T-helper 1 cell treated with Interleukin-12 subunit alpha and Interleukin-12 subunit beta and Interleukin-4 antibody, amounts not matched to agents 30 μg/mL and 1 μg/mL, for 36 hours (primary cell): ENCODE measurements around the gene FAM81B.
"Not testable (repeated sequence)": the region's sequence is repeated elsewhere in the genome, so short reads cannot be mapped to it uniquely, and the experiment has no call there.

Source experiments
- H3K27ac Mint-ChIP-seq: one replicate; pipeline ENCODE4 v1.8.0; 2021; ENCODE audit warnings: mild to moderate bottlenecking, mixed read lengths
- H3K27me3 Mint-ChIP-seq: one replicate; pipeline ENCODE4 v1.8.0; 2021; ENCODE audit warnings: low read depth, mixed read lengths
- H3K36me3 Mint-ChIP-seq: one replicate; pipeline ENCODE4 v1.8.0; 2021; ENCODE audit warnings: low read depth, mixed read lengths
- H3K4me1 Mint-ChIP-seq: one replicate; pipeline ENCODE4 v1.8.0; 2021; ENCODE audit warnings: low read depth, mixed read lengths
- H3K4me3 Mint-ChIP-seq: one replicate; pipeline ENCODE4 v1.8.0; 2021; ENCODE audit warnings: mild to moderate bottlenecking, moderate library complexity, mixed read lengths
- H3K9me3 Mint-ChIP-seq: one replicate; pipeline ENCODE4 v1.8.0; 2021; ENCODE audit warnings: mixed read lengths

FAM81B gene

GRCh38 chr5:95390812-95391492 lies at the start of gene FAM81B:
Gene FAM81B, plus strand, starts transcription at chr5:95391366. Its CDS starts 24 bp downstream, at chr5:95391390.
- Mint-ChIP-seq H3K4me3 (no peak within 1 kb of the TSS), H3K27ac (no peak within 1 kb of the TSS), H3K36me3 (no peaks in the 10 kb centered on the region), H3K27me3 (no peaks in the 10 kb centered on the region), H3K9me3 (no peaks in the 10 kb centered on the region), H3K4me1 (no peaks in the 10 kb centered on the region)

GRCh38 chr5:95341444-95341843 lies 49.7 kb upstream of the FAM81B start:
- H3K9me3 Mint-ChIP-seq: peaks cover 15% of the 10 kb centered on the region
- not testable (repeated sequence) for H3K36me3 Mint-ChIP-seq, H3K4me3 Mint-ChIP-seq, H3K27ac Mint-ChIP-seq, H3K27me3 Mint-ChIP-seq, H3K4me1 Mint-ChIP-seq

- Mint-ChIP-seq H3K4me1 (no peaks in the 10 kb centered on the region), H3K27ac (no peak overlapping the region), H3K9me3 (peaks cover 5% of the 10 kb centered on the region), H3K36me3 (no peaks in the 10 kb centered on the region), H3K4me3 (no peak overlapping the region), H3K27me3 (no peaks in the 10 kb centered on the region)
These were observed 43.6 kb upstream of the FAM81B start for GRCh38 chr5:95347506-95348120.

GRCh38 chr5:95350631-95351030 lies 40.5 kb upstream of the FAM81B start:
- H3K4me1 Mint-ChIP-seq: no peaks in the 10 kb centered on the region
- no peaks in the 10 kb centered on the region for H3K27me3 Mint-ChIP-seq
- H3K27ac Mint-ChIP-seq: no peak overlapping the region
- no peaks in the 10 kb centered on the region for H3K36me3 Mint-ChIP-seq
- no peaks in the 10 kb centered on the region for H3K9me3 Mint-ChIP-seq
- H3K4me3 Mint-ChIP-seq: no peak overlapping the region

GRCh38 chr5:95352691-95353090 lies 38.5 kb upstream of the FAM81B start:
- no peak overlapping the region for H3K27ac Mint-ChIP-seq
- no peaks in the 10 kb centered on the region for H3K9me3 Mint-ChIP-seq
- no peaks in the 10 kb centered on the region for H3K27me3 Mint-ChIP-seq
- no peaks in the 10 kb centered on the region for H3K4me1 Mint-ChIP-seq
- no peaks in the 10 kb centered on the region for H3K36me3 Mint-ChIP-seq
- no peak overlapping the region for H3K4me3 Mint-ChIP-seq

GRCh38 chr5:95358320-95358719 lies 32.8 kb upstream of the FAM81B start:
- no peak overlapping the region for H3K4me3 Mint-ChIP-seq
- no peaks in the 10 kb centered on the region for H3K4me1 Mint-ChIP-seq
- no peak overlapping the region for H3K27ac Mint-ChIP-seq

GRCh38 chr5:95358848-95359247 lies 32.3 kb upstream of the FAM81B start:
- Mint-ChIP-seq H3K9me3 (no peaks in the 10 kb centered on the region), H3K27me3 (no peaks in the 10 kb centered on the region), H3K27ac (no peak overlapping the region), H3K4me3 (no peak overlapping the region), H3K4me1 (no peaks in the 10 kb centered on the region), H3K36me3 (no peaks in the 10 kb centered on the region)

More at GRCh38 chr5:95358320-95358719, 32.8 kb upstream of the FAM81B start:
- no peaks in the 10 kb centered on the region for H3K36me3 Mint-ChIP-seq
- no peaks in the 10 kb centered on the region for H3K9me3 Mint-ChIP-seq
- H3K27me3 Mint-ChIP-seq: no peaks in the 10 kb centered on the region

GRCh38 chr5:95360667-95361066 lies 30.5 kb upstream of the FAM81B start:
- not testable (repeated sequence) for H3K27ac Mint-ChIP-seq, H3K36me3 Mint-ChIP-seq, H3K27me3 Mint-ChIP-seq, H3K4me3 Mint-ChIP-seq, H3K9me3 Mint-ChIP-seq, H3K4me1 Mint-ChIP-seq

DNA sequence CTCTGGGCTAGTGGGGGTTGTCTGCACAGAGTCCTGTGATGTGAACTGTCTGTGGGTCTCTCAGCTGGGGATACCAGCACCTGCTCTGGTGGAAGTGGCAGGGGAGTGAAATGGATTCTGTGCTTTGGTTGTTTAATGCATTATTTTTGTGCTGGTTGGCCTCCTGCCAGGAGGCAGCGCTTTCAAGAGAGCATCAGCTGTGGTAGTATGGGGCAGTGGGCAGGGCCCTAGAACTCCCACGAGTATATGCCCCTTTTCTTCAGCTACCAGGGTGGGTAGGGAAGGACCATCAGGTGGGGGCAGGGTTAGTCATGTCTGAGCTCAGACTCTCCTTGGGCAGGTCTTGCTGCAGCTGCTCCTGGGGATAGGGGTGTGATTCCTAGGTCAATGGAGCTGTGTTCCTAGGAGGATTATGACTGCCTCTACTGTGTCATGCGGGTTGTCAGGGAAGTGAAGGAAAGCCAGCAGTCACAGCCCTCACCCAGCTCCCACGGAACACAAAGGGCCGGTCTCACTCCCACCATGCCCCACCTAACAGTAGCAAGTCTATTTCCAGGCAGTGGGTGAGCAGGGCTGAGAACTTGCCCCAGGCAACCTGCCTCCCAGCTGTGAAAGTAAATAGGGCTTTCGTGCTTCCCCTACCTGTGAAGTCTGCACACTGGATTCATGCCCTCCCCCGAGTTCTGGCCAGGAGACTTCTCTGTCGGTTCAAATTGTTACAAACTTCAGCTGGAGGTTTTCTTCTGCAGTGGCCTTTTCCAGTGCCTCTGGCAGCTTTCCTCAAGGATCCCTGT lies 25.7 kb upstream of the FAM81B start:
- Mint-ChIP-seq H3K4me1 (no peaks in the 10 kb centered on the region), H3K9me3 (no peaks in the 10 kb centered on the region), H3K4me3 (no peak overlapping the region), H3K27ac (no peak overlapping the region), H3K27me3 (no peaks in the 10 kb centered on the region), H3K36me3 (no peaks in the 10 kb centered on the region)

DNA sequence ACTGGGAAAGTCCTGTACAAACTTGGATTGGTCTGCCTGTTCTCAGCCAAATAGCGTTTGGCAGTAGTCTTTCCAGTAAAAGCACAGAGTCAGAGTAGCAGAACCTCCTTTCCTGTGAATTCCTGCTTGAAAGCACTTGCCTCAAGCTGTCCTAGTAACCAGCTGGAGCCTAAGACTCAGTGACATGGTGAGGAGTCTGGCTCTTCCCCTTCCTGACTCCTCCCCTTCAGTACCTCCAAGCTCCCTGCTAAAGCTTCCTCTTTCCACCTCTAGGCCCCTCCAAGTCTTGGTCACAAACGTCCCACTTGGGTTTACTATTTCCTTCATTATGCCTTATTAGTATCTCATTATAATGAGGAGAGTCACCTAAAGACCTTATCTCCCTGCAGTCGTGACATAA lies 21.4 kb upstream of the FAM81B start:
- Mint-ChIP-seq H3K27ac (no peak overlapping the region), H3K27me3 (peaks cover 4% of the 10 kb centered on the region), H3K9me3 (no peaks in the 10 kb centered on the region), H3K4me3 (no peak overlapping the region), H3K4me1 (no peaks in the 10 kb centered on the region), H3K36me3 (no peaks in the 10 kb centered on the region)

DNA sequence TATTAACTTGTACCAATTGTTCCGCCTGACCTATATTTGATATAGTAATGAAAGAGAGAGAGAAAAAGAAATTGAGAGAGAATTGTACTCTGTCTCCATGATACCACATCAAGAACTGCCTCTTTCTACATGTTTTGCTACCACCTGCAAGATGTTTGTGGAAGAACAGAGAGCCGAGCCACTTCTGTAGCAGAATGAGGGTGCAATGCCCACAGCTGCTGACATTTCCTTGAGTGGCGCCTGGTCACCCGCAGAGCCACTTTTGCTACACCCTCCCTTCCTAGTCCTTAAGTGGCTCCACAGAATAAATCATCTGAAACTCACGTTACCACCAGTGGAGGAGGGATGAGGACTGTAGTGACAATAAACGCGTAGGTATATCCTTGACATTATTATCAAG lies 17.1 kb upstream of the FAM81B start:
- Mint-ChIP-seq H3K27ac (no peak overlapping the region), H3K4me3 (no peak overlapping the region), H3K9me3 (no peaks in the 10 kb centered on the region), H3K27me3 (peaks cover 4% of the 10 kb centered on the region), H3K36me3 (no peaks in the 10 kb centered on the region), H3K4me1 (no peaks in the 10 kb centered on the region)

GRCh38 chr5:95375591-95375990 lies 15.6 kb upstream of the FAM81B start:
- H3K36me3 Mint-ChIP-seq: no peaks in the 10 kb centered on the region
- H3K27me3 Mint-ChIP-seq: peaks cover 4% of the 10 kb centered on the region
- no peak overlapping the region for H3K4me3 Mint-ChIP-seq
- H3K9me3 Mint-ChIP-seq: no peaks in the 10 kb centered on the region
- no peak overlapping the region for H3K27ac Mint-ChIP-seq
- peaks cover 5% of the 10 kb centered on the region for H3K4me1 Mint-ChIP-seq

GRCh38 chr5:95379133-95379532 lies 12.0 kb upstream of the FAM81B start:
- Mint-ChIP-seq H3K9me3 (no peaks in the 10 kb centered on the region), H3K27me3 (no peaks in the 10 kb centered on the region), H3K27ac (no peak overlapping the region), H3K36me3 (no peaks in the 10 kb centered on the region), H3K4me3 (no peak overlapping the region), H3K4me1 (peaks cover 5% of the 10 kb centered on the region)

GRCh38 chr5:95380103-95380628 lies 11.0 kb upstream of the FAM81B start:
- Mint-ChIP-seq H3K4me1 (peaks cover 5% of the 10 kb centered on the region), H3K4me3 (no peak overlapping the region), H3K9me3 (no peaks in the 10 kb centered on the region), H3K27ac (no peak overlapping the region), H3K36me3 (no peaks in the 10 kb centered on the region), H3K27me3 (no peaks in the 10 kb centered on the region)

- Mint-ChIP-seq H3K9me3 (no peaks in the 10 kb centered on the region), H3K27ac (no peak overlapping the region), H3K27me3 (no peaks in the 10 kb centered on the region), H3K36me3 (no peaks in the 10 kb centered on the region), H3K4me1 (peaks cover 5% of the 10 kb centered on the region), H3K4me3 (no peak overlapping the region)
These were observed 8.4 kb upstream of the FAM81B start for GRCh38 chr5:95382801-95383200.
